ENCODE data around the gene GOLGA6C.
"Not testable (repeated sequence)": the region's sequence is repeated elsewhere in the genome, so short reads cannot be mapped to it uniquely, and the experiment has no call there.

Gene GOLGA6C

GRCh38 chr15:75227112-75227511 is 31.0 kb upstream of the GOLGA6C start:
- not testable (repeated sequence) for DNase-seq (ENCODE audit: low spot score); FAIRE-seq

- FAIRE-seq (no peak), DNase-seq (ENCODE audit: low spot score) (no peak)
These were observed 30.4 kb upstream of the GOLGA6C start for GRCh38 chr15:75227663-75228280.

GRCh38 chr15:75228787-75229186 is 29.3 kb upstream of the GOLGA6C start:
- FAIRE-seq, result no peak

GRCh38 chr15:75229191-75230015 is 28.7 kb upstream of the GOLGA6C start:
- DNase-seq (ENCODE audit: low spot score) (no peak), FAIRE-seq (no peak)

More at GRCh38 chr15:75228787-75229186, 29.3 kb upstream of the GOLGA6C start:
- DNase-seq (ENCODE audit: low spot score), result no peak

- no peak for FAIRE-seq
- DNase-seq (ENCODE audit: low spot score), result no peak
These were observed 28.2 kb upstream of the GOLGA6C start for GRCh38 chr15:75230016-75230343.

- DNase-seq (ENCODE audit: low spot score) (no peak), FAIRE-seq (no peak)
These were observed 27.4 kb upstream of the GOLGA6C start for GRCh38 chr15:75230551-75231371.

GRCh38 chr15:75231836-75232235 is 26.3 kb upstream of the GOLGA6C start:
- no peak for DNase-seq (ENCODE audit: low spot score)
- FAIRE-seq, result no peak

GRCh38 chr15:75232252-75232813 is 25.8 kb upstream of the GOLGA6C start:
- DNase-seq (ENCODE audit: low spot score) (no peak), FAIRE-seq (peak; percentile 76)

GRCh38 chr15:75232826-75233503 is 25.2 kb upstream of the GOLGA6C start:
- DNase-seq (ENCODE audit: low spot score), result no peak

GRCh38 chr15:75233504-75234190 is 24.5 kb upstream of the GOLGA6C start:
- FAIRE-seq, result no peak
- DNase-seq (ENCODE audit: low spot score), result no peak

More at GRCh38 chr15:75232826-75233503, 25.2 kb upstream of the GOLGA6C start:
- FAIRE-seq, result no peak

- FAIRE-seq, result no peak
- DNase-seq (ENCODE audit: low spot score), result no peak
These were observed 23.8 kb upstream of the GOLGA6C start for GRCh38 chr15:75234191-75234810.

GRCh38 chr15:75235051-75235673 is 23.0 kb upstream of the GOLGA6C start:
- FAIRE-seq (no peak), DNase-seq (ENCODE audit: low spot score) (no peak)

GRCh38 chr15:75235760-75236729 is 22.1 kb upstream of the GOLGA6C start:
- no peak for FAIRE-seq
- DNase-seq (ENCODE audit: low spot score), result no peak

- DNase-seq (ENCODE audit: low spot score), result no peak
These were observed 20.7 kb upstream of the GOLGA6C start for GRCh38 chr15:75237316-75237982.

GRCh38 chr15:75238150-75238549 is 20.0 kb upstream of the GOLGA6C start:
- no peak for FAIRE-seq

More at GRCh38 chr15:75237316-75237982, 20.7 kb upstream of the GOLGA6C start:
- no peak for FAIRE-seq

GRCh38 chr15:75245741-75246140 is 12.4 kb upstream of the GOLGA6C start:
- FAIRE-seq; DNase-seq (ENCODE audit: low spot score): not testable (repeated sequence)

More at GRCh38 chr15:75238150-75238549, 20.0 kb upstream of the GOLGA6C start:
- DNase-seq (ENCODE audit: low spot score), result no peak

- not testable (repeated sequence) for FAIRE-seq; DNase-seq (ENCODE audit: low spot score)
These were observed 9.1 kb upstream of the GOLGA6C start for GRCh38 chr15:75248991-75249390.

GRCh38 chr15:75249726-75250125 is 8.4 kb upstream of the GOLGA6C start:
- DNase-seq (ENCODE audit: low spot score), result no peak
- FAIRE-seq, result no peak

All from urothelium cell line (cell line).